Esophagus squamous epithelium (tissue), 4 donors: ENCODE data around the gene SATB2.

Source experiments
- POLR2A ChIP-seq, 4 donors: fragments of 450-650 bp; IDR thresholded peaks; one replicate each; pipeline ENCODE4 v1.6.1; 2017; ENCODE audit warnings: antibody characterized with exemption in 4 of 4, mild to moderate bottlenecking in 4 of 4, moderate library complexity in 3 of 4
- TF ChIP-seq, protein P1 (sequence below), 6 experiments: fragments of 450-650 bp in 4 of 6; fragments of 200-600 bp in 2 of 6; sonication (generic) in 2 of 6; IDR thresholded peaks; one replicate each; pipeline ENCODE4 v1.5.1; 2016 to 2019; ENCODE audit warnings: antibody characterized with exemption in 6 of 6, mild to moderate bottlenecking in 4 of 6, moderate library complexity in 4 of 6

DNA sequence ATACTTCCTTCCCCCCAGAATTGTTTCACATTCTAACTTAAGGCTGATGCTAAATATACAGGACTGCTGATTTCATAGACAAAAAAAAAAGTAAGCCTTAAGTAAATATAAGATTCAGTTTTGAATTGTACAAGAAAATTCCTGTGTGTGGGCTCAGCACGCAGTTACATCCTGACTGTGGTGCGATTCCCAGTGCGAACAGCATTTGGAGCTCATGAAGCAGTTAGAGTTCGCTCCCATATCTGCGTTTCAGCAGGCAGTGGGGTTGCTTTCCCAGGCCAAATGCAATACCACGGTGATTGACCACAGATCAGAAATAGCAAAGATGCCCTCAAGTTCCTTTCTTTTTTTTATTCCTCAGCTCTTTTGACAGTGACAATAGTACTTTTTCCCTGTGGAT lies 75.6 kb downstream of the SATB2 start:
- TF ChIP-seq, protein P1, sequence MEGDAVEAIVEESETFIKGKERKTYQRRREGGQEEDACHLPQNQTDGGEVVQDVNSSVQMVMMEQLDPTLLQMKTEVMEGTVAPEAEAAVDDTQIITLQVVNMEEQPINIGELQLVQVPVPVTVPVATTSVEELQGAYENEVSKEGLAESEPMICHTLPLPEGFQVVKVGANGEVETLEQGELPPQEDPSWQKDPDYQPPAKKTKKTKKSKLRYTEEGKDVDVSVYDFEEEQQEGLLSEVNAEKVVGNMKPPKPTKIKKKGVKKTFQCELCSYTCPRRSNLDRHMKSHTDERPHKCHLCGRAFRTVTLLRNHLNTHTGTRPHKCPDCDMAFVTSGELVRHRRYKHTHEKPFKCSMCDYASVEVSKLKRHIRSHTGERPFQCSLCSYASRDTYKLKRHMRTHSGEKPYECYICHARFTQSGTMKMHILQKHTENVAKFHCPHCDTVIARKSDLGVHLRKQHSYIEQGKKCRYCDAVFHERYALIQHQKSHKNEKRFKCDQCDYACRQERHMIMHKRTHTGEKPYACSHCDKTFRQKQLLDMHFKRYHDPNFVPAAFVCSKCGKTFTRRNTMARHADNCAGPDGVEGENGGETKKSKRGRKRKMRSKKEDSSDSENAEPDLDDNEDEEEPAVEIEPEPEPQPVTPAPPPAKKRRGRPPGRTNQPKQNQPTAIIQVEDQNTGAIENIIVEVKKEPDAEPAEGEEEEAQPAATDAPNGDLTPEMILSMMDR (IDR thresholded peaks at IDR 0.05): no peak
- no peak for TF ChIP-seq POLR2A (IDR thresholded peaks at IDR 0.05)
